GM21576 (cell line): ENCODE results near the gene IQGAP1.
"Not testable (repeated sequence)": the region's sequence is repeated elsewhere in the genome, so short reads cannot be mapped to it uniquely, and the experiment has no call there.

Experiments used
- ATAC-seq: cut with Tn5 transposase; IDR thresholded peaks from one replicate; pipeline ENCODE4 v1.9.1; 2021; ENCODE audit warnings: mild to moderate bottlenecking, moderate library complexity; ENCODE audit not compliant: unreplicated experiment

IQGAP1 gene, protein sequence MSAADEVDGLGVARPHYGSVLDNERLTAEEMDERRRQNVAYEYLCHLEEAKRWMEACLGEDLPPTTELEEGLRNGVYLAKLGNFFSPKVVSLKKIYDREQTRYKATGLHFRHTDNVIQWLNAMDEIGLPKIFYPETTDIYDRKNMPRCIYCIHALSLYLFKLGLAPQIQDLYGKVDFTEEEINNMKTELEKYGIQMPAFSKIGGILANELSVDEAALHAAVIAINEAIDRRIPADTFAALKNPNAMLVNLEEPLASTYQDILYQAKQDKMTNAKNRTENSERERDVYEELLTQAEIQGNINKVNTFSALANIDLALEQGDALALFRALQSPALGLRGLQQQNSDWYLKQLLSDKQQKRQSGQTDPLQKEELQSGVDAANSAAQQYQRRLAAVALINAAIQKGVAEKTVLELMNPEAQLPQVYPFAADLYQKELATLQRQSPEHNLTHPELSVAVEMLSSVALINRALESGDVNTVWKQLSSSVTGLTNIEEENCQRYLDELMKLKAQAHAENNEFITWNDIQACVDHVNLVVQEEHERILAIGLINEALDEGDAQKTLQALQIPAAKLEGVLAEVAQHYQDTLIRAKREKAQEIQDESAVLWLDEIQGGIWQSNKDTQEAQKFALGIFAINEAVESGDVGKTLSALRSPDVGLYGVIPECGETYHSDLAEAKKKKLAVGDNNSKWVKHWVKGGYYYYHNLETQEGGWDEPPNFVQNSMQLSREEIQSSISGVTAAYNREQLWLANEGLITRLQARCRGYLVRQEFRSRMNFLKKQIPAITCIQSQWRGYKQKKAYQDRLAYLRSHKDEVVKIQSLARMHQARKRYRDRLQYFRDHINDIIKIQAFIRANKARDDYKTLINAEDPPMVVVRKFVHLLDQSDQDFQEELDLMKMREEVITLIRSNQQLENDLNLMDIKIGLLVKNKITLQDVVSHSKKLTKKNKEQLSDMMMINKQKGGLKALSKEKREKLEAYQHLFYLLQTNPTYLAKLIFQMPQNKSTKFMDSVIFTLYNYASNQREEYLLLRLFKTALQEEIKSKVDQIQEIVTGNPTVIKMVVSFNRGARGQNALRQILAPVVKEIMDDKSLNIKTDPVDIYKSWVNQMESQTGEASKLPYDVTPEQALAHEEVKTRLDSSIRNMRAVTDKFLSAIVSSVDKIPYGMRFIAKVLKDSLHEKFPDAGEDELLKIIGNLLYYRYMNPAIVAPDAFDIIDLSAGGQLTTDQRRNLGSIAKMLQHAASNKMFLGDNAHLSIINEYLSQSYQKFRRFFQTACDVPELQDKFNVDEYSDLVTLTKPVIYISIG (N-terminal part only)

DNA sequence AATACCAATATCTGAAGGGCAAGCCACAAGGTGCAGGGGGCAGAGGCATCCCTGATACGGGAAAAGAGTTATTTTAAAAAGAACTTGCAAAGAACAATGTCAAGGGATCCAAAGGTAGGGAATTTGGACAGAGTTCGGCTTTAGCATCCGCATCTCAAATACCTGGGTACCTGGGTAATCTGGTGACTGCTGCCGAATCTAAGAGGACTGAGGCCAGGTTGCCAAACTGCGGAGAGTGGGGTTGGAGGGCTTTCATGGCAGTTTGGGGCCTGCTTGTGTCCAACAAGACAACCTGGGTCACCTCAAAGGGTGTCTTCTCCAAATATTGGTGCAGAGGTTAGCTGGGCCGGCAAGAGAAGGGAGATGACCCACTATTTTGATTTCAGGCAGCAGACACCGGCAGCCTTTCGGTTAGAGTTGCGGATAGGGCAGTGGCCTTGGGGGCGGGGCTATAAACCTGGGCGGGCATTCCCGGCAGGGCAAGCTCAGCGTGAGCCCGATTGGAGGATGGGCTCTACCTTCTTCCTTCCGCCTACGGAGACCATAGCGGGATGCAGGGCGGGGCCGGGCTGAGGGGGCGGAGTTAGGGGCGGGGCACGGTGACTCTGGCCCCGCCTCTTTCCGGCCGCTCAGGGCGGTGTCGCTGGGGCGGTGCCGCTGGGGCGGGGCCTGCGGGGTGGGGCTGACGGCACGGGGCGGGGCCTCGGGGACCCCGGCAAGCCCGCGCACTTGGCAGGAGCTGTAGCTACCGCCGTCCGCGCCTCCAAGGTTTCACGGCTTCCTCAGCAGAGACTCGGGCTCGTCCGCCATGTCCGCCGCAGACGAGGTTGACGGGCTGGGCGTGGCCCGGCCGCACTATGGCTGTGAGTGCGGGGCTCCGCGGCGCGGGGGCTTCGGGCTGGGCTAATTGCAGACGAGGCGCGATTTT is at the start of gene IQGAP1:
TSS of gene IQGAP1 (plus strand) at position 709 of the 928 bp plus-strand sequence. CDS start at position 809, 100 bp downstream.
- ATAC-seq, result peak; percentile 92

DNA sequence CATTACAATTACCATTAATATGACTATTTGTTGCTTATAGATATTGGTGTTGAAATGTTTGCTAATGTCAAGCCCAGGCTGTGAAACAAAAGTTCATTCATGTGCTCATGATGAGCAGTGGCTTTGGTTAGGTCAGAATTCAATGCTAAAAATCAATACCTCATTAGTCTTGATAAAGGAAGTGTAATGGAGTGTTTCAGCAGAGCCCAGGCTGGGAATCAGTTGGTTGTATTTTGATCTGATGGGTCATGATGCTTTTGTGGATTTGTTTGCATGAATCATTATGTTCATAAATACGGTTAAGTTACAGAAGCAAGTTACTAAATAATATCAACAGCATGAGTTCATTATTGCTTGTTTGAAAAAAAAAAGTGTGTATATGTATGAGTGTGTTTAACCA is 49.5 kb upstream of the IQGAP1 start:
- no peak for ATAC-seq

GRCh38 chr15:90340345-90340744 is 47.7 kb upstream of the IQGAP1 start:
- no peak for ATAC-seq

GRCh38 chr15:90343302-90343790 is 44.7 kb upstream of the IQGAP1 start:
- no peak for ATAC-seq

- no peak for ATAC-seq
These were observed 43.4 kb upstream of the IQGAP1 start for GRCh38 chr15:90344662-90345061.

- ATAC-seq, result no peak
These were observed 42.2 kb upstream of the IQGAP1 start for GRCh38 chr15:90345857-90346256.

DNA sequence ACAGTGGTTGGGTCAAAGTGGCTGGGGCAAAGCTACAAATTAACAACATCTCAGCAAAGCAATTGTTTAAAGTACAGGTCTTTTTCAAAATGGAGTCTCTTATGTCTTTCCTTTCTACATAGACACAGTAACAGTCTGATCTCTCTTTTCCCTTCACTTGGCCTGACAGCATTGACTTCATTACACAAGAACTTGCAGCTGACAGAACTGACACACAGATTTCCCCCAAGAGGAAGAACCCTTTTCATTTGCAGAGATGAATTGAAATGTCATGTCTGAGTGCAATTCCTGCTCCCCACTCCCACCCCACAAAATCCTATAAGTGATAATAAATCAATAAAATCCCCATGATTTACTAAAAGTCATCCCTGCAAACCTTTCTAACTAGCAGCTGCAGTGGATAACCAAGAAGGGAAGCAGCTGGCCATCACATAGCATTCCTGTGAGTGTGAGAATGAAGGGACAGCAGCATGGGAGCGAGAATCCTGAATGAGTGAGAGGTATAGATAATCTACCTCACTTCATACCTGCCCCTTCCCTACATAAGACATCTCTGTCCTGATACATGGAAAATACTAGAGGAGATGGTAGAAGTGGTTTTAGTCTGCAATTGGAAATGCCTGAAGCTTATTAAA is 40.5 kb upstream of the IQGAP1 start:
- ATAC-seq, result not testable (repeated sequence)

GRCh38 chr15:90348456-90348855 is 39.6 kb upstream of the IQGAP1 start:
- no peak for ATAC-seq

DNA sequence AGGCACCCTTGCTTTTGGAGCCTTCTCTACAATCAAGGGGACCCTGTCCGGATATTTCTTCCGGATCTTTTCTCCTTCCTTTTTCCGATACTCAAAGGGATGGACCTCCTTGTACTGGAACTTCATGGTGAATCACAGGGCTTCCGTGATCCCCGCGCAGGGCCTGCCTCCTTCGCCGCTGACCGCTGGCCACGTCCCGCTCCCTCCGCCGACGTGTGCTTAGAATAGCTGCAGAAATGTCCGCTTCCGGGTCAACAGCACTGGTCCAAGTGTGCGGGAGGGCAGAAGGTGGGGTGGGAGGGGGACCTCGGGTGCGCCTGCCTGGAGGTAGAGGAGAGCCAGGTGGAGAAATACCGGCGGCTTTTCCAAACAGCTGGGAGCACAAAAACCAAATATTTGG is 39.0 kb upstream of the IQGAP1 start:
- ATAC-seq, result no peak

DNA sequence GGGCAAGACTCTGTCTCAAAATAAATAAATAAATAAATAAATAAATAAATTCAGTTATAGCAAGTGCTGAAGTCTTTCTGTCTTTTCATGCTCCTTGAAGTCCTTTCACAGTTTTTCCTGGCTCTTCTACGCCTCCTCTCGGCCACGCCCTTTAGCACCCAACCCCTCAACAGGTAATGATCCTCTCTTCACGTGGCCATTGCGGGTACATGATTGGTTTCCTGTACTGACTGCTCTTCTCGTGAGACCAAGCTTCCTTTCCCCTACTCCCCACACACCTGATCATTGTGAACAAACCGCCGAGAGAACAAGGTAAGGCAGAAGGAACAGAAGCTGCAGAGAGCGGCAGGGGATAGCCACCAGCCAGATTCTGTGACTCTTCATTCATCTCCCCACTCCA is 38.2 kb upstream of the IQGAP1 start:
- ATAC-seq, result no peak

- ATAC-seq, result no peak
These were observed 36.4 kb upstream of the IQGAP1 start for GRCh38 chr15:90351479-90352106.

- peak; percentile 98 for ATAC-seq
These were observed 35.7 kb upstream of the IQGAP1 start, which contains the start of gene ZNF774 for GRCh38 chr15:90352107-90352893. TSS of gene ZNF774 (plus strand) at chr15:90352284. CDS start at chr15:90354661, 2,377 bp downstream.

GRCh38 chr15:90354986-90355385 is 33.1 kb upstream of the IQGAP1 start:
- ATAC-seq, result no peak

- no peak for ATAC-seq
These were observed 29.7 kb upstream of the IQGAP1 start for GRCh38 chr15:90358124-90359033.

GRCh38 chr15:90360746-90361145 is 27.3 kb upstream of the IQGAP1 start:
- no peak for ATAC-seq

DNA sequence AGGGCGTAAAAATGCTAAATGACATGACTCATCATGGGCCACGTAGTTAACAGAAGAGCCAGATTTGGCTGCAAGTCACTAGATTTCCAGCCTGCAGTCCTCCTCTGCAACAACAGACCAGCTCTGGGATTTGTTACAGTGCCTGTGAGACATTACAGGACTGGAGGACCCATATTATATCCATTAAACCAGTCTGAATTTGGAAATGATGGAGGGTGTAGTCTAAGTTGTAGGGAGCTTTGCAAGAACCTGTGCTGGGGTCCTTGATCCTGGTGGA is 25.2 kb upstream of the IQGAP1 start:
- no peak for ATAC-seq

DNA sequence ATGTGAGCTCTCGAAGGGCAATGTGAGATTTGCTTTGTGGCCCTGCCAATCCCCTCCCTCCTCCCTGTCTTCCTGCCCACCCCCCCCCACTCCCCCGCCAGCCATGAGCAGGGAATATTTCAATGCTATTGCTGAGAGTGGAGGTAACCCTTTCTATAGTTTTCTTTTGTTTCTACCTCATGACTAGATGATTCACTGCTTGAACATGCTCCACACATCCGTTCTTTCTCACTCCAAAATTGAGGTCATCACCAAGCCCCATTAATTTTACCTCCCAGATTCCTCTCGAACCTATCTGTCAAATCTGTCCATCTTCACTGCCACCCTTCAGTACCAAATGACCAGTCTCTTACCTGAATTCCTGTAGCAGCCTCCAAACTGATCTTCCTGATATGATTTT is 23.8 kb upstream of the IQGAP1 start:
- ATAC-seq, result no peak
